NK-92 treated with Interleukin-12 subunit alpha and Interleukin-12 subunit beta, amount 100 ng/mL, for 24 hours (cell line): ENCODE measurements around the gene INS.
A peak's percentile ranks its signal among the peaks of the same experiment; 100 is the strongest.

Source experiments
- DNase-seq: peaks from one replicate; lab custom pipeline; 2025; lab: John Stamatoyannopoulos, UW

Gene INS

DNA sequence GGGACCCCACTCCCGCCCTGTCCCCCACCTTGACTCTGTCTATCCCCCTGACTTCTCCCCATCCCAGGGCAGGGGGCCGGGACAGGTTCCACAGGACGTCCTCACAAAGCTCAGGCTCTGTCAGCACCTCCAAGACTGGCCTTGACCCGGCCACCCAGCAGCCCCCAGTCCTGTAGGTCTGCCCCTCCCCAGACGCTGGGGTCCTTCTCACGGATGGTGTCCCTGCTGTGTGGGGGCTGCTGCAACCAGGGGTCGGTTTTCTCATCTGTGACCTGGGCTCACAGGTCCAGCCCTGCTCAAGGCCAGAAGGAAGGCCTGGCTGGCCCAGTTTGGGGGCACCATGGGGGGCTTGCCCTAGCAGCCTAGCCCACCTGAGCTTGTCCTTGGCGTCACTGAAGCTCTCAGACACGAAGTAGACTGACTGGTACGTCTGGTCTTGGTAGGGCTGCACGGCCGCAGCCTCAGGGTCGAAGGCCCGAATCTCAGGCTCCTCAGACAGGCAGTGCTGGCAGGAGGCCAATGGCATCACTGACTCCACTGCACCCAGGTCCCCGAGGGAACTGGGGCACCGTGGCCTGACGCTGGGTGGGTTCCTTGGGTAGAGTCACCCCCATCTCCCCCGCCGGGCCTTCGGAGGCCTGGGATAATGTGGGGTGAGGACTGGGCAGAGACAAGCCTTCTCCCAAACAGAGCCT, 4.0 kb upstream of the INS start:
- DNase-seq: no peak

DNA sequence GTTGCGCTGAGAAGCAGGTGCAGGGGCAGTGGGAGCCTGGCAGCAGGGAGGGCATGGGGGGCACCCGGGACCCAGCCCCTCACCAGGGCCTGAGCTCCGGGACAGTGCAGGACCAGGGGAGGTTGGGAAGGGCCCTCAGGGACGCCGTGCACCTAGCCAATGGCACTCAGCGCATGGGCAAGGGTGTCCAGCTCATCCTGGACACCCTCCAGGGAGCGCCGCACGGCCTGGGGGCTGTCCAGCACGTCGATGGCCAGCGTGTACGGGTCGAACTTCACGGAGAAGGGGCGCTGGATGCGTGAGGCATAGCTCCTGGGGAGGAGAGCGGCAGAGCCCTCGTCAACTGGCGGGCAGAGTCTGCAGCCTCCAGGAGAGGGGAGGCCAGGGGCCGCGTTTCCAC, 3.1 kb upstream of the INS start:
- DNase-seq: no peak

DNA sequence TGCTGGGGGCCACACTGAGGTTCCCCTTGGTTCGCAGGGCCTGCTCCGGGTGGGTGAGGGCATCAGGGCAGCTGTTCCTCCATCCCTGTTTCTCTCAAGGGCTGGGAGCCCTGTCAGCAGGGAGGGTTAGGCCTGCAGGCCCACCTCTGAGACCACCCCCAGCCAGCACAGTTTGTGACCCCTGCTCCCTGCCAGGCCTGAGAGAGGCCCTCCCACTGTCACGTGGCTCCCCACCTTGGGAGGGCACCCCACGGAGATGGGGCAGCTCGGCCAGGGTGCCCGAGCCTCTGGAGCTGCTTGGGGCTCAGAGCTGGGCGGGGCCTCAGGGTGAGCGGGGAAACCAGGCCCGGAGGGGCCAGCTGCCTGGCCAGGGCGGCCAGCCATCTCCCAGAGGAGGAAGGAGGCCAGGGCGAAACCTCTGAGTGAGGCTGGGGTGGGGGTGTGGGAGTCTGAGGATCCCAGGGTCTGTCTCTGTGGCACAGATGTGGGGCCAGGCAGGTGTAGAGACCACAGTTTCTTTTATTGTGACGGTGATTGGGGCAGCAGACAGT, 2.5 kb upstream of the INS start:
- DNase-seq: no peak

DNA sequence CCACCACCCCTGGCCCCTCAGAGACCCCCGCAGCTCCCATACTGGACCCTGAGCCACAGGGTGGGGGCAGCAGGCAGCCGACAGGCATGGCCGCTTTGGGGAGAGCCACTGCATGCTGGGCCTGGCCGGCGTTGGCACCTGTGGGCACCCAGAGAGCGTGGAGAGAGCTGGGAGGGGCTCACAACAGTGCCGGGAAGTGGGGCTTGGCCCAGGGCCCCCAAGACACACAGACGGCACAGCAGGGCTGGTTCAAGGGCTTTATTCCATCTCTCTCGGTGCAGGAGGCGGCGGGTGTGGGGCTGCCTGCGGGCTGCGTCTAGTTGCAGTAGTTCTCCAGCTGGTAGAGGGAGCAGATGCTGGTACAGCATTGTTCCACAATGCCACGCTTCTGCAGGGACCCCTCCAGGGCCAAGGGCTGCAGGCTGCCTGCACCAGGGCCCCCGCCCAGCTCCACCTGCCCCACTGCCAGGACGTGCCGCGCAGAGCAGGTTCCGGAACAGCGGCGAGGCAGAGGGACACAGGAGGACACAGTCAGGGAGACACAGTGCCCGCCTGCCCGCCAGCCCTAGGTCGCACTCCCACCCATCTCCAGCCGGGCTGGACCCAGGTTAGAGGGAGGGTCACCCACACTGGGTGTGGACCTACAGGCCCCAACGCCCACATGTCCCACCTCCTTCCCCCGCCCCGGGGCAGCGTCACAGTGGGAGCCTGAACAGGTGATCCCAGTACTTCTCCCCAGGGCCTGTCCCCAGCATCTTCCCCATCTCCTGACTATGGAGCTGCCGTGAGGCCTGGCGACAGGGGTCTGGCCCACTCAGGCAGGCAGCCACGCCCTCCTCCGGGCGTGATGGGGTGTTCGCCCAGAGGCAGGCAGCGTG, 1.2 kb downstream of the INS start:
- no peak for DNase-seq

DNA sequence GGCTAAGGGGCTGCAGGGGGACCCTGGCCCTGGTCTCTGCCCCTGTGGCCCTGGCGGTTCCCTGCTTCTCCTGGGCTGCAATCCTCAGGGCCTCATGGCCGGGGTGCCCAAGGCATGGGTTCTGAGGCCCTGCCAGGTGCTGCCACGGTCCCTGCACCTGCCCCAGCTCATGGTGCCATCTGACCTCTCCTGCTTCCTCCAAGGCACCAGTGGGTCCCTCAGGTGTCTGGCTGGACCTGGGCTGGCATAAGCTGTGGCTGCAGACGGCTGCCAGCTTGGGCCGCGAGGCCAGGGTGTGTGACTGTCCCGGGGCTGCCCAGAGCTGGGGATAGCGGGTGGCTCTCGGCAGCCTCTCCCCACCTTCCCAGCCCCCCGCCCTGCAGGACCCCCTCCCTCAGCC, 2.0 kb downstream of the INS start:
- no peak for DNase-seq

DNA sequence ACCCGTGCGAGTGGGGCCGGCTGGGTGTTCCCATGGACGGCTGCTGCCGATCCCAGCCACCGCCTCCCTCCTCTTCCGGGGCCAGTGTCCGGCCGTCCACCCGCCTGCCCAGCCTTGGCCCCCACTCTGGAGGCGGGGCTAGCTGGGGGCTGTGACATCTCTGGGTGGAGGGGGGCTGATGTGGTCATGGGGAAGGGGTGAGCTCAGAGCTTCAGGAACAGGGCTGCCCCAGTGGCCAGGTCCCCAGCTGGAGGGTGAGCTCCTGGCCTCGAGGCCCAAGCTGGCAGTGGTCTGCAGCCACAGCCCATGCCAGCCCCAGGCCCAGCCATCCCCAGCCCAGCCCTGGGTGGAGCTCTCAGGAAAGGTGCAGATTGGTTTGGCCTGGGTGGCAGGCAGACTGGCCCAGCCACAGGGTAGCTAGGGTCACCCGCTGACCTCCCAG, 2.7 kb downstream of the INS start:
- no peak for DNase-seq

DNA sequence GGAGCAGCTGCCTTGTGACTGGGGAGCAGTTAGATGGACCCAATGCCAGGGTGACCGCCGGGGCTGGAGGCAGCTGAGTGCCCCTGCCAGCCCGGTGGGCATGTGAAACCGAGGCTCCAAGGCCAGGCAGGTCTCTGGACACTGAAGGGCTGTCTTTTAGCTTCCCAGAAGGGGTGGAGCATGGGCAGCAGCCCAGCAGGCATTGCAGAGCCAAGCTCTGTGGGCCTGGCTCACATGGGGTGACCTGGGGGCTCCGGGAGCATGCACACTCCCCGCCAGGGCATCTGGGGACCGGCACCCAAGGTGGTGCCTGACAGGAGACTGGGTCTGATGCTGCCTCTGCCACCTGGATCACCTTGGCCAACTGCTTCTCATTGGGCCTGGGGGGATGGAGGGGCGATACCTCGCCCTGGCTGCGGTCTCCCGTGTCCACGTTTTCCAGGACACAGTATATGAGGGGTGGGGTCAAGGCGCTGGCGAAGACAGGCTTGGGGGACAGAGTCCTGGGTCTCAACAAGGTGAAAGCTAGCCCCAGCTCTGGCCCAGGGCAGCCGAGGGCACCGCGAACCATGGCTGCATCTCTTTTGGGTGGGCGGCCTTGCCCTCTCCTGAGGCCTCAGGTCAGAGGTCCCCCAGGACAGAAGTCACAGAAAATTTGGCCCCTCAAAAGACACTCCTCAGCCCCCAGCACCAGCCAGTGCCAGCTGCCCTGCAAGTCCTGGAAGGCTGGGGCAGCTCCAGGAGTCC, 3.5 kb downstream of the INS start:
- no peak for DNase-seq

DNA sequence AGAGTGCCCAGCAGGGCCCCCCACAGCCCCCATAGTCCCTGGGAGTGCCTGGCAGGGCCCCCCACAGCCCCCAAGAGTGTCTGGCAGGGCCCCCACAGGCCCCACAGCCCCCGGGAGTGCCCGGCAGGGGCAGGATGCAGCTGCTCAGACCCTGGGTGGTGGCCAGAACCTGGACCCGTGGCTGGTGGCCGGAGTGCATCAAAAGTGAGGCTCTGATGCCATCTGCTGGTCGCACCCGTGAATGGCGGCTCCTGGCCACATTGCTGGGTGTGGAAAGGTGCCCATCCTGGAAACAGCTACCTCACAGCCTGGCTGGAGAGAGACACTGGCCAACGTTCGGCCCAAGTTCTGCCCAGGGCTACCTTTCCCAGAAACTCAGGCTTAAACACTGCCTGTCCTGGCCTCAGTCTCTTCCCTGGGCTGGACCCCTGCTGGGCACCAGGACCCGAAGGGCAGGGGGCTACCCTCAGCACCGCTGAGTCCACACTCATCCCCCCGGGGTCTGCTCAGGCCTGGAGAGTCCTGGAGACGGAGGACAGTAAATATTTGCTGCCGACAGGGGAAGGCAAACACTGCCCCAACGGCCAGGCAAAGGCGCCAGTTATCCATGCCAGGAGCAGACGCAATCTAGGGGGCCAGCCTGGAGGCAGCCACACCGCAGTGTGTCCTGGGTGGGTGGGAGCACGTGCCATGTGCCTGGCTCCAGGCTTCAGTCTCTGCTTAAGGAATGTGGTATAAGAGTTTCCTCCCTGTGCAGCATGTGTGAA, 4.4 kb downstream of the INS start:
- DNase-seq: peak; percentile 9

DNA sequence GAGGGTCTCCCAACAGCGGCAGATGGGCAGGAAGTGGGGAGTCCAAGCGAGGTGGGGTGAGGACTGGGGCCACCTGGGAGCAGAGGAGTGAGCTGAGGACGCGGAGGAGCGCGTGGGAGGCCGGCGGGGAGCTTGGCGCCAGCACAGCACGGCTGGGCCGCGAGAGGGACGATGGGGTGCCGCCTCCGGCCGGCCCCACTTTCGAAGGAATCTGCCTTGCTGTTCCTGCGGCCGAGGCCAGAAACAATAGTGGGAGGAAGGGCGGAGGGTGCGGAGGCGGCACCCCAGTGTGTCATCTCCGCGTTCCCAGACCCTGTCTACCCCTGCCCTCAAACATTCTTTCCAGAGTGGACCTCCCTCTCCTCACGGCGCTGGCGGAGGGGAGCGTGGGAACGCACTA, 5.5 kb downstream of the INS start:
- no peak for DNase-seq

DNA sequence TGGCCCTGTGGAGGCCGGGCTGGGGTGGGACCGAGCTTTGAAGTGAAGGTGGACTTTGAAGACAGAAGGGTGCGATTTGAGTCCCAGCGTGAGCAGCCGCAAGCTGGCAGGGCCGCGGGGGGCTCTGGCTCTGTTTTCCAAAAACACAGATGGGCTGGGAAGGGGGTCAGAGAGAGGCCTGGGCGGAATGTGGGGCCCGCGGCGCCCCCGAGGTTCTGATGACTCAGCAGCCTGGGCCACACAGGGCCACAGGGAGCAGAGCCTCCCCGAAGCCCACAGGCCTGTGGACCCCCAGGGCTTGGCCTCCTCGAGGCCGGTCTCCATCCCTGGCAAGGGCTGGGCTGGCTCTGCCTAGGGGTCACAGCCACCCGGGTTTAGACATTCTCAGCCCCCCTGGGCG, 6.1 kb downstream of the INS start:
- no peak for DNase-seq

DNA sequence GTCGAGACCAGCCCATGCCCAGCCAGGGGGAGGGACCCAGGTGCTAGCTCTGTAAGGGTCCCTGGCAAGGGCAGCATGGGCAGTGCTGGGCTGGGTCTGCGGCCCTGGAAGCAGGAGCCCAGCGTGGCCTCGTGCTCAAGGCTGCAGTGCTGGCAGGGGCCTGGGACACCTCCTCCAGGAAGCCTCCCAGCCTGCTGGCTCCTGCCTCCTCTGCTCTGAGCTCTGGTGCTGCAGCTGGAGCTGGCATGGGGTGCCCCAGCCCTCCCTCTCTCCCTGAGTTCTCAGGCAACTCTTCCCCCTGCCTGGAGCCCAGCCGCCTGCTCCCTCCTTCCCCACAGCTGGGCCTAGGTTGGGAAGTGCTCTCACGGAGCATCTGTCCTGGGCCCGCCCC, 6.8 kb downstream of the INS start:
- no peak for DNase-seq

DNA sequence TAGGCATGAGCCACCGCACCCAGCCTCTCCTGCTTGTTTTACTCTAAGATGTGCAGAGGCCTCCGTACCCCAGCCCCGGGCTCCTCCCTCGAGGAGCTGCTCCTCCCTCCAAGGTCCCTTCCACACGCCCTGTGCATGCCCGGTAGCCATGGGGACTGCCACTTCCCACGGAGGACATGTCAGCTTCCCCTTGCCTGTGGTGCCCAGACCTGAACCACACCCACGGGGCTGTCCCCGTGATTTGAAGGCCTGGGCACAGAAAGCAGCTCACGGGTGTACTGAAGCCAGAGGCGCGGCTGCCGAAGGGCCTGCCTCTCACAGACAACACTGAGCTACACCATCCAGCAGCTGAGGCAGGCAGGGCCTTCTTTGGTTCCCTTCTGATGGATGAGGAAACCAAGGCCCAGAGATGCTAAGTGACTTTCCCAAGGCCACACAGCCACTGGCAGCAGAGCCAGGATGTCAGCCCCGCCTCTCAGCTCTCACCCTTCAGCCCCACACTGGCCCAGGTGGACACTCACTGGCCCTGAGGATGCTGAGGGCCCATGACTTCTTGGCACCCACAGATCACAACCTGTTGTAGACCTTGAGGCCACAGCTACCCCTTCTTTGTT, 7.3 kb downstream of the INS start:
- no peak for DNase-seq

DNA sequence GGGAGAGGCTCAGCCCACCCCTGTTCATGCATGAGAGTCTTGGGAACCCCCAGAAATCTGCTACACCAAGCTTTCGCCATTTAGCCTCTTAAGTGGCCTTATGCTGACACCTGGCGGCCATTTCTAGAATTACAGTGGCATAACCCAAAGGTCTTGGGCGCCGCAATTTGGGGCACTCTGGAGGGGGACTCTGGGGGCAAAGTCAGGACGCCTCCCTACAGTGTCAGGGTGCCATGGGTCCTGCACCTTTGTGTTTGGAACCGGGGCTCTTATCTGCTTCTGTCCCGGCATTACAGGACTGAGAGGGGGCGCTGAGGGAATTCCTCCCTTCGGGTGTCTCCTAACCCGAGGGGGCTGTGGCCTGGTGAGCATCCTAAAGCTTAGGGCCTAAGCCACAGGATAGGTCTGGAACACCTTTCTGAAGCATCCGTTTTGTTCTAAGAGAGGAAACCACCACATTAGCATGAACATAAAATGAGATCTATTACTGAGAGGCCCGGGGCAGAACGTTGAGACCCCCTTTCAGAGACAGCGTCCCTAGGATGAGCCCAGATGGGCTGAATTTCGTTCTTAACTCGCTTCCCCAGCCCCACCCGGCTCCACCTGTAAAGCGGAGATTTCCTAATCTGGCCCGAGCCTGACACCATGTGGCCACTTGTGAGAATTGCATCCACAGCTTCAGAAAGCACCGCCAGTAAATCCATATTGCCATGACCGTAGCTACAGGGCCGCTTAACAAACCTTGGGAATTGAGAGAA, 9.3 kb downstream of the INS start:
- DNase-seq: peak; percentile 52

DNA sequence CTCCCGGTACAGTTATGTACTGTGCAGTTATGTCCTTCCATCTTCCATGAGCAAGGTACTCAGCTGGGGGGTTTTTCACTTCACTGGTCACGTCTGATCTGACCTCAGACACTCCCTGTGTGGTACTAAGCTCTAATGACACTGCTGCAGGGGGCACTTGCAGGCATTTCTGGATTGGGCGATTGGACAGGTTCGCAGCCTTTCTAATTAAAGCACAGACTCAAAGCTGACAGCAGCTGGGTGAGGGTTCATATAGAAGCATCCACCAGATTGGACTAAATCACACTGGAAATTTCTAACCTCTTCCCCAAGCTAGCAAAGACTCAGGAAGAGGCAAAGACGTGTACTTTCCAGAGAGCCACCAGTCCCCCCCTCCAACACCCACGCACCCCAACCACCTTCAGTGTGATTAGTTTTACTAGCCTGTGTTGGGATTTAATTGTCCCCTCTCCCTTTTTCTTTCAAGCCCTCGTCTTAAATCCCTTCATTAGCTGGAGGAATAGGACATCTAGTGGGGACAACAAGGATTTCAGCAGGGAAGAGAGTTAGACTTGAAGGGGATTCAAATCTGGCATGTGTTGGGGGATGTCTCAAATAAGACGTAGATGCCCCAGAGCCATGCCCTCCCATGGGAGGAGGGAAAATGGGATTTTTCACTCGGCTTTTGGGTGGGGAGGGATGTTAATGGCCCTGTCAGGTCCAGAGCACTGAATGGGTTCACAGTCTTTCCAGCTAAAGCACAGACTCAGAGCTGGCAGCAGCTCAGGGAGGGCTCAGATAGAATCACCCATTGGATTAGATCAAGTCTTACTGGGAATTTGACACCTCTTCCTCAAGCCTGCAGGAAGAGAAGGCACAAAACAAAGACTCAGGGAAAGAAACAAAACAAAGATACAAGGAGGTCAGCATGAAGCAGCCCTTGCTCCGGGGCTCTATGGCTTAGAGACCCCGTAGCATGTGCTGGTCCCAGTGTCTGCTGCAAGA, 10.9 kb downstream of the INS start:
- DNase-seq: no peak

DNA sequence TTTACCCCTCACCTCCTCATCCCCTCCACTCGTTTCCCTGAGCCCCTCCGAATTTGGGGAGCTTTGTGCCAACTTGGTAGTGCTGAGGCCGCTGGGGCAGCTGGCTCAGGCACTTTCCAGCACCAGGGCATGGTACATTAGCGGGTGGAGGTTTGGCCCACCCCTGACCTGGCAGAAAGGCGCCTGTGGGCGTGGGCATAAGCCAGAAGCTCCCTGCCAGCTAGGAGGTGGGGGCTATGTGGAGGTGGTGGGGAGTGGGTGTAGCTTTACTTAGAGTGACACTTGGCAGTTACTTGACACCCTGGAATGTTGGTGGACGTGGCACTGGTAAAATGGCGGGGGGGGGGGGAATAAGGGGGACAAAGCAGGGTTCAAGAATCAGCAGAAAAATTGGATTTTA, 11.5 kb downstream of the INS start:
- no peak for DNase-seq

DNA sequence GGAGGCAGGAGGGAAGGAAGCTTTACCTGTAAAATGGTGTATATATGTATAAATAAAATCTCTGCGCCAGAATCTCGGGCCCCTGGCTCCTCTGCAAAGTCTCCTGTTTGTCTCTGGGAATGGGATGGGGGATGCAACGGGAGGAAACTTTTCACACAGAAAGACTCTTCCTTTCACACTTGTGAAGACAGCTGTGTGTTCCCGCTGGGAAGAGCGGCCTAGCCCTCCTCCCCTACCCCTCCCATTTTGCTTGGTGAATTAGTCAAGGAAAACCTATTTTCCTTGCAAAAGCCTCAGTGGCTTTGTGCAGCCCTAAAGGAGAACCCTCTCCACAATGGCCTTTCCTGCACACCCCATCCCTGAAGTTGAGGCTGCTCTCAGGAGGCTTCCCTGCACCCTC, 12.4 kb downstream of the INS start:
- no peak for DNase-seq

DNA sequence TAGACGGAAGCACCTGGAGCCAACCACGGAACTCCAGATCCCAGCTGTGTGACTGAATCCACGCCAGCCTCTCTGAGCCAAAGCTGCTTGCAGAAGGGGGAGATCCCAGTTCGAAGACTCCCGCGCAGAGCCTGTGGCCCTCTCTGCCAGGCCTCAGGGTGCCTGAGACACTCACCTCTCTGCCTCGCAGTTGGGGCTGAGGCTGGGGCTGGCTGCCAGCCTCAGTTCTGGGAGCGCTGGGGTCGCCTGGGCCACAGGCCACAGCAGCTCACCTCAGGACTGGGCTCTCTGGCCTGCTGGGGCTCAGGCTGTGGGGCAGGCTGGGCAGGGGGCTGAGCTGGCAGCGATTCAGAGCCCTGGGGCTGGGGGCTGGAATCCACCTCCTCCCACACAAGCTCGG, 13.6 kb downstream of the INS start:
- DNase-seq: no peak

DNA sequence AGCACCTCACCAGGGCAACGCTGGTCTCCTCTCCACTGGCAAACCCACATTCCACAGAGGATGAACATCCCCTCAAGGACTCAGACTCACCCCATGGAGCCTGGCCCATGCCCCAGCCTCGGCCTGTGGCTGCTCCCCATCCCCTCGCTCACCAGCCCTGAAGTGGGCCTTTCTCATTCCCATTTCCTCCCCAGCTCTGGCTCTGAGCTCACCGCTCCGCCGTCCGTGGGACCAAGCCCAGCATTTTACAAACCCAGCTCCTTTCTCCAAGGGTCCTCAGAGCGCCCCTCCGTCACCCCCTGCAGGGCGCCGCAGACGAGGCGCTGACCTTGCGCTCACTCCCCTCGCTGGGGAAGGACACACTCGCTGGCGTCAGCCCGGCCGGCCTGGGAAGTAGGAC, 15.0 kb downstream of the INS start:
- no peak for DNase-seq

DNA sequence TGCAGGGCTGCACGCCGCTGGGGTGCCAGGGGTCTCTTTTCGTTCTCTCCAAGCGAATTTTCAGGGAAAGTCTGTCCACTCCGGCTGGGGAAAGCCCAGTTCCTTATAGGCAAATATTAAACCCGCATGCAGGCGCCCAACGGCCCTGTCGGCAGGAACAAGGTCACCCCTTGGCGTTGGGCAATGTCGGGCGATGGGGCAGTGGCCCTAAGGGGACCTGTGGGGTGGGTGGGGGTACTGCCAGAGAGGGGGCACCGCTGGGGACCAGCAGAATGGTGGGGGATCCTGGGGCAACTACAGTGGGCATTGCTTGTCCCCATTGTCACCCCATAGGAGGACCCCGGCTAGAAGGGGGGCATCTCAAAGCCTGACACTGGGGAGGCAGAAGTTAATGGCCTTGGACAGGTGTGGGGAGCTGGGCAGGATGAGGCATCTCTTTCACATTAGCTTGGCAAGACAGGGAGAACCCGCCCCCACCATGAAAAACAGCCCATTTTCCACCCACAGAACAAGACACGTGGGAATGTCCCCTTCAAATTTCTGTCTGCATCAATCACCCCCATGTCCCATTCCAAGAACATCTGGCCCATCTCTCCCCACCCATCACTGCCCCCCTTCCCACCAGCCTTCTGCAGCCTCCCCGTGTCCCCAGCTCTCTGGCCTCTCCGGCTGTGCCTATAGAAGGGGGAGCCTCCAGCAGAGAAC, 16.3 kb downstream of the INS start:
- no peak for DNase-seq
